HG03558 (cell line): ENCODE measurements around the gene ZDHHC19.
"Not testable (repeated sequence)": the region's sequence is repeated elsewhere in the genome, so short reads cannot be mapped to it uniquely, and the experiment has no call there.

Experiments
- ATAC-seq: cut with Tn5 transposase; IDR thresholded peaks from one replicate; pipeline ENCODE4 v1.9.1; 2021; ENCODE audit warnings: moderate number of reproducible peaks; ENCODE audit not compliant: unreplicated experiment; ENCODE audit errors: extremely low read depth

ZDHHC19 gene

GRCh38 chr3:196181127-196181546 is 30.1 kb downstream of the ZDHHC19 start:
- ATAC-seq: no peak

GRCh38 chr3:196180346-196180745 is 30.9 kb downstream of the ZDHHC19 start:
- no peak for ATAC-seq

- ATAC-seq: peak; percentile 53
Observed at GRCh38 chr3:196179380-196180308, 31.6 kb downstream of the ZDHHC19 start.

GRCh38 chr3:196178993-196179379 is 32.2 kb downstream of the ZDHHC19 start:
- ATAC-seq: no peak

- no peak for ATAC-seq
Observed at GRCh38 chr3:196177967-196178366, 33.2 kb downstream of the ZDHHC19 start.

- ATAC-seq: no peak
Observed at GRCh38 chr3:196177567-196177966, 33.6 kb downstream of the ZDHHC19 start.

- ATAC-seq: no peak
Observed at GRCh38 chr3:196175722-196176121, 35.5 kb downstream of the ZDHHC19 start.

GRCh38 chr3:196175116-196175625 is 36.0 kb downstream of the ZDHHC19 start:
- ATAC-seq: no peak

- ATAC-seq: no peak
Observed at GRCh38 chr3:196174652-196175051, 36.5 kb downstream of the ZDHHC19 start.

- not testable (repeated sequence) for ATAC-seq
Observed at GRCh38 chr3:196170296-196170695, 40.9 kb downstream of the ZDHHC19 start.

GRCh38 chr3:196169836-196170240 is 41.4 kb downstream of the ZDHHC19 start:
- no peak for ATAC-seq

- ATAC-seq: no peak
Observed at GRCh38 chr3:196168808-196169391, 42.3 kb downstream of the ZDHHC19 start.

- no peak for ATAC-seq
Observed at GRCh38 chr3:196166741-196167140, 44.5 kb downstream of the ZDHHC19 start.

- no peak for ATAC-seq
Observed at GRCh38 chr3:196165850-196166249, 45.4 kb downstream of the ZDHHC19 start.

GRCh38 chr3:196165006-196165575 is 46.1 kb downstream of the ZDHHC19 start:
- ATAC-seq: not testable (repeated sequence)

- no peak for ATAC-seq
Observed at GRCh38 chr3:196164576-196164975, 46.6 kb downstream of the ZDHHC19 start.

GRCh38 chr3:196163666-196164493 is 47.3 kb downstream of the ZDHHC19 start:
- no peak for ATAC-seq

- ATAC-seq: no peak
Observed at GRCh38 chr3:196163212-196163611, 48.0 kb downstream of the ZDHHC19 start.

- ATAC-seq: no peak
Observed at GRCh38 chr3:196162679-196163078, 48.5 kb downstream of the ZDHHC19 start.
